K562 (cell line): Measurements from ENCODE around the gene IMMP2L. TPM values are rescaled to one million over a fixed set of nuclear protein-coding genes. Genes with fewer than 3 reads are reported as not detected.

Experiments
- CBFA2T3 ChIP-seq: fragments of 450-650 bp; IDR thresholded peaks from 2 replicates; pipeline ENCODE4 v1.6.1; 2017
- CHD2 ChIP-seq: IDR thresholded peaks from 2 replicates; pipeline ENCODE4 v1.6.1; 2011; ENCODE audit warnings: low read depth, low read length
- DPF2 ChIP-seq: fragments of 450-650 bp; IDR thresholded peaks from 2 replicates; pipeline ENCODE4 v1.6.1; 2016
- GATA2 ChIP-seq: sonication (generic); formaldehyde crosslinking; IDR thresholded peaks from 2 replicates; pipeline ENCODE4 v1.4.0; 2020; ENCODE audit warnings: mild to moderate bottlenecking, missing genetic modification reagents
- GATAD2B ChIP-seq: fragments of 450-650 bp; IDR thresholded peaks from 2 replicates; pipeline ENCODE4 v1.6.1; 2017; ENCODE audit warnings: mild to moderate bottlenecking, borderline replicate concordance
- HNRNPLL ChIP-seq: fragments of 200-400 bp; formaldehyde crosslinking; IDR thresholded peaks from 2 replicates; pipeline ENCODE4 v1.6.1; 2017; ENCODE audit warnings: low read length, low read depth, mild to moderate bottlenecking; ENCODE audit not compliant: poor library complexity, severe bottlenecking
- ID3 ChIP-seq, 2 experiments: fragments of 250-450 bp in 1 of 2; fragments of 450-650 bp in 1 of 2; sonication (Bioruptor Pico) in 1 of 2; IDR thresholded peaks; 2 replicates each; pipeline versions ENCODE4 v1.6.1 to v1.8.0; 2016 to 2021; ENCODE audit warnings: mild to moderate bottlenecking in 2 of 2, moderate library complexity in 2 of 2, missing compliant biosample characterization in 1 of 2, missing genetic modification characterization in 1 of 2
- MAFG ChIP-seq: fragments of 450-650 bp; conservative IDR thresholded peaks from 2 replicates; pipeline ENCODE4 v1.6.1; 2016; ENCODE audit warnings: missing genetic modification characterization, missing compliant biosample characterization
- MYC ChIP-seq, 2 experiments: fragments of 250-450 bp in 1 of 2; sonication (Bioruptor Pico) in 1 of 2; IDR thresholded peaks; 2 replicates each; pipeline versions ENCODE4 v1.5.1 to v1.6.1; 2012 to 2021; ENCODE audit warnings: low read depth in 2 of 2, borderline replicate concordance in 1 of 2, improper control_type of control experiment in 1 of 2, low read length in 1 of 2, mild to moderate bottlenecking in 1 of 2, moderate library complexity in 1 of 2
- POLR2H ChIP-seq: IDR thresholded peaks from 2 replicates; pipeline ENCODE4 v1.6.1; 2016; ENCODE audit warnings: missing genetic modification characterization, low read depth, mild to moderate bottlenecking, control low read depth, missing compliant biosample characterization, moderate library complexity
- RB1 ChIP-seq: fragments of 450-650 bp; IDR thresholded peaks from 2 replicates; pipeline ENCODE4 v1.6.1; 2017; ENCODE audit warnings: low read depth, mild to moderate bottlenecking
- TCF7L2 ChIP-seq: fragments of 150-350 bp; IDR thresholded peaks from 2 replicates; pipeline ENCODE4 v1.6.1; 2016; ENCODE audit warnings: low read depth, mild to moderate bottlenecking, low read length, moderate library complexity
- TFE3 ChIP-seq: fragments of 450-650 bp; formaldehyde crosslinking; IDR thresholded peaks from 2 replicates; pipeline ENCODE4 v1.4.0; 2020; ENCODE audit warnings: mild to moderate bottlenecking, mixed read lengths
- ZFP30 ChIP-seq: fragments of 250-450 bp; sonication (Bioruptor Pico); IDR thresholded peaks from 2 replicates; pipeline ENCODE4 v1.8.0; 2022; ENCODE audit warnings: moderate library complexity, mild to moderate bottlenecking, inconsistent platforms, borderline replicate concordance
- ZNF174 ChIP-seq: fragments of 250-450 bp; sonication (Bioruptor Pico); IDR thresholded peaks from 2 replicates; pipeline ENCODE4 v1.4.0; 2020; ENCODE audit warnings: mild to moderate bottlenecking
- ZNF184 ChIP-seq: sonication (generic); formaldehyde crosslinking; IDR thresholded peaks from 2 replicates; pipeline ENCODE4 v1.5.0; 2020; ENCODE audit warnings: missing genetic modification reagents
- ZNF217 ChIP-seq: sonication (generic); formaldehyde crosslinking; IDR thresholded peaks from 2 replicates; pipeline ENCODE4 v1.8.0; 2022; ENCODE audit warnings: mild to moderate bottlenecking, missing genetic modification reagents
- ZNF507 ChIP-seq: conservative IDR thresholded peaks from 2 replicates; pipeline ENCODE4 v1.6.1; 2017; ENCODE audit warnings: missing genetic modification characterization, missing compliant biosample characterization
- ZNF77 ChIP-seq: fragments of 250-450 bp; sonication (Bioruptor Pico); IDR thresholded peaks from 2 replicates; pipeline ENCODE4 v1.5.0; 2020
- ZSCAN32 ChIP-seq: fragments of 450-650 bp; formaldehyde crosslinking; IDR thresholded peaks from 2 replicates; pipeline ENCODE4 v1.4.0; 2020; ENCODE audit warnings: mild to moderate bottlenecking, moderate library complexity
- polyA plus RNA-seq, 8 experiments: library from polyadenylated mRNA; depleted of rRNA in 4 of 8; stranded (reverse) in 5 of 8; unstranded in 3 of 8; fragments of >200 nt; fragmentation: Nextera tagmentation in 2 of 8; fragmentation: Illumina TruSeq in 1 of 8; extraction: Ambion mirVana in 2 of 8; extraction: Trizol in 1 of 8; gene quantifications; 2 replicates each; pipeline versions ENCODE4 v1.2.1 to v1.2.3, GENCODE V29; 2011 to 2014; ENCODE audit warnings: inconsistent platforms in 1 of 8, missing spikeins in 1 of 8
- total RNA-seq, 7 experiments: library from RNA; depleted of rRNA in 6 of 7; stranded (reverse); fragments of >200 nt in 6 of 7; fragmentation: Illumina TruSeq in 2 of 7; extraction: Trizol in 2 of 7; gene quantifications; 2 replicates each; pipeline versions ENCODE4 v1.2.1 to v1.2.3, GENCODE V29; 2011 to 2021; ENCODE audit warnings: low replicate concordance in 1 of 7
- TF ChIP-seq, protein P1 (sequence below): fragments of 450-650 bp; IDR thresholded peaks from 2 replicates; pipeline ENCODE4 v1.6.1; 2016; ENCODE audit warnings: mild to moderate bottlenecking
- TF ChIP-seq, protein P2 (sequence below): fragments of 200-800 bp; sonication (Bioruptor generic); IDR thresholded peaks from 2 replicates; pipeline ENCODE4 v1.6.1; 2017; ENCODE audit warnings: missing genetic modification characterization, missing compliant biosample characterization

Gene IMMP2L
- total and polyA plus RNA-seq, 9 of the 15 experiments (the other 6 are each of a cell fraction or from before 2014, with no cell fraction given), result 29.7 to 116 (median 53.0) TPM

GRCh38 chr7:111223802-111224253 lies 338.5 kb downstream of the IMMP2L start (continued):
- TF ChIP-seq MYC (IDR thresholded peaks at IDR 0.05; ENCODE audit: low read depth, low read length) (peak; percentile 22; the same call in 1 of the 2 replicates), MYC (CRISPR knock-in tag; IDR thresholded peaks at IDR 0.05; ENCODE audit: borderline replicate concordance, low read depth) (no peak), ZNF77 (CRISPR knock-in tag) (no peak), GATA2 (CRISPR knock-in tag) (peak; percentile 88), ZFP30 (CRISPR knock-in tag) (no peak), MAFG (tag) (no peak), POLR2H (tag) (no peak), RB1 (no peak), TCF7L2 (no peak), ID3 (CRISPR knock-in tag; IDR thresholded peaks at IDR 0.05) (no peak), ID3 (tag; IDR thresholded peaks at IDR 0.05) (no peak), ZNF507 (tag) (no peak), CHD2 (0 out of 2 replicates have a peak, but pooled peaks have one; percentile 11), CBFA2T3 (peak; percentile 89), ZNF217 (CRISPR knock-in tag) (no peak), ZNF174 (CRISPR knock-in tag) (no peak), TFE3 (CRISPR knock-in tag) (no peak), GATAD2B (0 out of 2 replicates have a peak, but pooled peaks have one; percentile 60), ZNF184 (CRISPR knock-in tag) (no peak), HNRNPLL (no peak), ZSCAN32 (CRISPR knock-in tag) (no peak), DPF2 (peak; percentile 95)
- TF ChIP-seq, protein P1, sequence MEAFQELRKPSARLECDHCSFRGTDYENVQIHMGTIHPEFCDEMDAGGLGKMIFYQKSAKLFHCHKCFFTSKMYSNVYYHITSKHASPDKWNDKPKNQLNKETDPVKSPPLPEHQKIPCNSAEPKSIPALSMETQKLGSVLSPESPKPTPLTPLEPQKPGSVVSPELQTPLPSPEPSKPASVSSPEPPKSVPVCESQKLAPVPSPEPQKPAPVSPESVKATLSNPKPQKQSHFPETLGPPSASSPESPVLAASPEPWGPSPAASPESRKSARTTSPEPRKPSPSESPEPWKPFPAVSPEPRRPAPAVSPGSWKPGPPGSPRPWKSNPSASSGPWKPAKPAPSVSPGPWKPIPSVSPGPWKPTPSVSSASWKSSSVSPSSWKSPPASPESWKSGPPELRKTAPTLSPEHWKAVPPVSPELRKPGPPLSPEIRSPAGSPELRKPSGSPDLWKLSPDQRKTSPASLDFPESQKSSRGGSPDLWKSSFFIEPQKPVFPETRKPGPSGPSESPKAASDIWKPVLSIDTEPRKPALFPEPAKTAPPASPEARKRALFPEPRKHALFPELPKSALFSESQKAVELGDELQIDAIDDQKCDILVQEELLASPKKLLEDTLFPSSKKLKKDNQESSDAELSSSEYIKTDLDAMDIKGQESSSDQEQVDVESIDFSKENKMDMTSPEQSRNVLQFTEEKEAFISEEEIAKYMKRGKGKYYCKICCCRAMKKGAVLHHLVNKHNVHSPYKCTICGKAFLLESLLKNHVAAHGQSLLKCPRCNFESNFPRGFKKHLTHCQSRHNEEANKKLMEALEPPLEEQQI, result peak; percentile 80; the same call in 1 of the 2 replicates
- TF ChIP-seq, protein P2, sequence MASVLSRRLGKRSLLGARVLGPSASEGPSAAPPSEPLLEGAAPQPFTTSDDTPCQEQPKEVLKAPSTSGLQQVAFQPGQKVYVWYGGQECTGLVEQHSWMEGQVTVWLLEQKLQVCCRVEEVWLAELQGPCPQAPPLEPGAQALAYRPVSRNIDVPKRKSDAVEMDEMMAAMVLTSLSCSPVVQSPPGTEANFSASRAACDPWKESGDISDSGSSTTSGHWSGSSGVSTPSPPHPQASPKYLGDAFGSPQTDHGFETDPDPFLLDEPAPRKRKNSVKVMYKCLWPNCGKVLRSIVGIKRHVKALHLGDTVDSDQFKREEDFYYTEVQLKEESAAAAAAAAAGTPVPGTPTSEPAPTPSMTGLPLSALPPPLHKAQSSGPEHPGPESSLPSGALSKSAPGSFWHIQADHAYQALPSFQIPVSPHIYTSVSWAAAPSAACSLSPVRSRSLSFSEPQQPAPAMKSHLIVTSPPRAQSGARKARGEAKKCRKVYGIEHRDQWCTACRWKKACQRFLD (CRISPR knock-in tag), result no peak
